ENCODE data around the gene SV2C.

SV2C gene

DNA sequence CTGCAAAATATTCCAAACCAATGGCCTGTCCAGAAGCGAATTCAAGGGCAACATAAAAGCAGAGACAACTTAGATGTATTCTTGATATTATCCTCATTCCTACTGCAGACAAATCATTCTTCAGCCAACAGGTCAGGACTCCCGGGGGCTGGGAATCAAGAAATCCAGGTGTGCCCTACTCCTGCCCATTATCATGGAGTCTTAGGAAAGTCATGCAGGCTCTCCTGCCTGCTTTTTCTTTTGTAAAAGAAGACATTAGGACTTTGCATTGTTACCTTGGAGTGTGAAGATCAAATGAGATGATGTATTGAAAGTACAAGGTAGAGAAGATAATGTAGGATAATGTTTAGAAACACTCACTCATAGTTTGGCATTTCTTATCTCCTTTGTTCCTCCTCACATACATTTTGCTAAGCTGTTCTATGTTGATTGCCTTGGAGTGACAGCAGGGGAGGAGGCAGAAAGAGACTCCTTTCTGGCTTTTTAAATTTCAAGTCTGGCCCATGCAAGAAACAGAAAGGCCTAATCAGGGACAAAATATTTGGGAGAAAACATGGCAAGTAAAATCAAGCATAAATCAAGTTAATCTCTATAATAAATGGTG, 113.8 kb downstream of the SV2C start:
- Histone ChIP-seq H3K36me3 (ENCODE audit: insufficient read depth, low read length) (no peaks in the 10 kb centered on the region), H3K4me1 (ENCODE audit: insufficient read depth, low read length, poor library complexity, severe bottlenecking) (no peaks in the 10 kb centered on the region), H3K9ac (ENCODE audit: low read depth, low read length, poor library complexity, severe bottlenecking) (no peak overlapping the region), H3K4me3 (ENCODE audit: low read length, poor library complexity, severe bottlenecking) (no peak overlapping the region), H3K27me3 (ENCODE audit: insufficient read depth, low read length, poor library complexity, severe bottlenecking) (no peaks in the 10 kb centered on the region), H3K79me2 (ENCODE audit: insufficient read depth, low read length) (no peaks in the 10 kb centered on the region), H3F3A (ENCODE audit: low read depth) (no peaks in the 10 kb centered on the region), H3K4me2 (ENCODE audit: low read depth, low read length, poor library complexity, severe bottlenecking) (no peak overlapping the region), H2AFZ (ENCODE audit: low read length) (no peak overlapping the region), H3K9me2 (replicated peaks; ENCODE audit: low read depth, low read length) (no peaks in the 10 kb centered on the region), H3K9me3 (ENCODE audit: insufficient read depth, low read depth, low read length) (no peaks in the 10 kb centered on the region), H4K20me1 (ENCODE audit: insufficient read depth, low read length, poor library complexity, severe bottlenecking) (no peaks in the 10 kb centered on the region)
- no peak for TF ChIP-seq EZH2phosphoT487 (IDR thresholded peaks at IDR 0.05; ENCODE audit: borderline replicate concordance)
- TF ChIP-seq, protein P1, sequence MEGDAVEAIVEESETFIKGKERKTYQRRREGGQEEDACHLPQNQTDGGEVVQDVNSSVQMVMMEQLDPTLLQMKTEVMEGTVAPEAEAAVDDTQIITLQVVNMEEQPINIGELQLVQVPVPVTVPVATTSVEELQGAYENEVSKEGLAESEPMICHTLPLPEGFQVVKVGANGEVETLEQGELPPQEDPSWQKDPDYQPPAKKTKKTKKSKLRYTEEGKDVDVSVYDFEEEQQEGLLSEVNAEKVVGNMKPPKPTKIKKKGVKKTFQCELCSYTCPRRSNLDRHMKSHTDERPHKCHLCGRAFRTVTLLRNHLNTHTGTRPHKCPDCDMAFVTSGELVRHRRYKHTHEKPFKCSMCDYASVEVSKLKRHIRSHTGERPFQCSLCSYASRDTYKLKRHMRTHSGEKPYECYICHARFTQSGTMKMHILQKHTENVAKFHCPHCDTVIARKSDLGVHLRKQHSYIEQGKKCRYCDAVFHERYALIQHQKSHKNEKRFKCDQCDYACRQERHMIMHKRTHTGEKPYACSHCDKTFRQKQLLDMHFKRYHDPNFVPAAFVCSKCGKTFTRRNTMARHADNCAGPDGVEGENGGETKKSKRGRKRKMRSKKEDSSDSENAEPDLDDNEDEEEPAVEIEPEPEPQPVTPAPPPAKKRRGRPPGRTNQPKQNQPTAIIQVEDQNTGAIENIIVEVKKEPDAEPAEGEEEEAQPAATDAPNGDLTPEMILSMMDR (conservative IDR thresholded peaks at IDR 0.05; ENCODE audit: low read length), result no peak

DNA sequence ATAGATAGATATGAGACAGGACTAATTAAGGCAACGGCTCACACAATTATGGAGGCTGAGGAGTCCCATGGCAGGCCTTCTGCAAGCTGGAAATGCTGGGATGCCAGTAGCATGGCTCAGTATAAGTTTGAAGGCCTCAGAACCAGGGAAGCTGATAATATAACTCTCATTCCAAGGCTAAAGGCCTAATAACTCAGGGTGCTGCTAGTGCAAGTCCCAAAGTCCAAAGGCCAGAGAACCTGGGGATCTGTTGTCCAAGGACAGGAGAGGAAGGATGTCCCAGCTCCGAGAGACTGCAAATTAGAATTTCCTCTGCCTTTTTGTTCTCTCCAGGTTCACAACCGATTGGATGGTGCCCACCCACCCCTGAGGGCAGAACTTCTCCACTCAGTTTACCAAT, 114.5 kb downstream of the SV2C start:
- H3K27me3 ChIP-seq (ENCODE audit: insufficient read depth, low read length, poor library complexity, severe bottlenecking), result no peaks in the 10 kb centered on the region

DNA sequence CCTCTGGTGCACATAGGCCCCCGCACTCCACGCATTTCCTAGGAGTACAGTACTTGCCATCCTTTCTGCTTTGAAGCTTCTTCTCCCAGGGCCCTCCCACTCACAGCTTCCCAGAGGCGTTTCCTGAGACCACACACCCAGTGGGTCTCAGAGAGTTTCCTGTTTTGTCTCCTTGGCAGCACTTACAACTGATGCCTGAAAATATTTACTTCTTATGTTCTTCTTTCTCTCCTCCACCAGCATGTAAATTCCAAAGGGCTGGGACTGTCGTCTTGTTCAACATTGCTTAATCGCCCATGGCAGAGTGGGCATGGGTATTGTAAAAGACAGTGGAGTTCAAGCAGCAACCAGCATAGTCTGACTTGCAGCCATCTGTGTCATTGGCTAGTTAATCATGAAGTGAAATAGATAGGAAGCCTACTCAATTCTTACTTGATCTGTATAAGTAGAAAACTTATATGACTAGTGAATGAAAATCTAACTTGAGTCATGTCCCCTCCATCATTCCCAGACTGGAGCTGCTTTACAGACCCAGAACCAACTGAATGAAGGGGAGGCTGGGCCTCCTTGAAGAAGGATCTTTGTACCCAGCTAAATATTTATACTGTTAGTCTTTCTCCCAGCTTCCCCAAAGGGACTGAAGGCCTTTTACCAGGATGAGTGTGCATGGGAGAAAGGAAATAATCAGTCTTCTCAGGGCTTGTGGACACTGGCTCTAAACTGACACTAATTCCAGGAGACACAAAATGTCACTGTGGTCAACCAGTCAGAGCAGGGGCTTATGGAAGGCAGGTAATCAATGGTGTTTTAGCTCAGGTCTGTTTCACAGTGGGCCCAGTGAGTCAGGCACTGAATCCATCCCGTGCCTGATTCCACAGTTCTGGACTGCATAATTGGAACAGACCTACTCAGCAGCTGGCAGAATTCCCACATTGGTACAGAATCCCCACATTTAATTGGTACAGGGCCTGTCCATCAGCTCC, 116.4 kb downstream of the SV2C start:
- H3K9me2 ChIP-seq (replicated peaks; ENCODE audit: low read depth, low read length), result no peaks in the 10 kb centered on the region
- no peaks in the 10 kb centered on the region for H3K4me1 ChIP-seq (ENCODE audit: insufficient read depth, low read length, poor library complexity, severe bottlenecking)
- no peak overlapping the region for H3K9ac ChIP-seq (ENCODE audit: low read depth, low read length, poor library complexity, severe bottlenecking)
- H3K9me3 ChIP-seq (ENCODE audit: insufficient read depth, low read depth, low read length), result no peaks in the 10 kb centered on the region
- no peak for TF ChIP-seq EZH2phosphoT487 (IDR thresholded peaks at IDR 0.05; ENCODE audit: borderline replicate concordance)
- TF ChIP-seq, protein P1 (conservative IDR thresholded peaks at IDR 0.05; ENCODE audit: low read length), result no peak
- H3K4me3 ChIP-seq (ENCODE audit: low read length, poor library complexity, severe bottlenecking), result no peak overlapping the region
- no peaks in the 10 kb centered on the region for H3K27me3 ChIP-seq (ENCODE audit: insufficient read depth, low read length, poor library complexity, severe bottlenecking)
- H4K20me1 ChIP-seq (ENCODE audit: insufficient read depth, low read length, poor library complexity, severe bottlenecking), result no peaks in the 10 kb centered on the region
- H3K36me3 ChIP-seq (ENCODE audit: insufficient read depth, low read length), result no peaks in the 10 kb centered on the region
- no peaks in the 10 kb centered on the region for H3K79me2 ChIP-seq (ENCODE audit: insufficient read depth, low read length)
- no peak overlapping the region for H2AFZ ChIP-seq (ENCODE audit: low read length)
- no peak overlapping the region for H3K4me2 ChIP-seq (ENCODE audit: low read depth, low read length, poor library complexity, severe bottlenecking)
- no peaks in the 10 kb centered on the region for H3F3A ChIP-seq (ENCODE audit: low read depth)

More for the DNA sequence above, 114.5 kb downstream of the SV2C start:
- TF ChIP-seq, protein P1 (conservative IDR thresholded peaks at IDR 0.05; ENCODE audit: low read length), result no peak
- TF ChIP-seq EZH2phosphoT487 (IDR thresholded peaks at IDR 0.05; ENCODE audit: borderline replicate concordance), result no peak
- no peaks in the 10 kb centered on the region for H3K4me1 ChIP-seq (ENCODE audit: insufficient read depth, low read length, poor library complexity, severe bottlenecking)
- H3K9ac ChIP-seq (ENCODE audit: low read depth, low read length, poor library complexity, severe bottlenecking), result no peak overlapping the region
- H3K36me3 ChIP-seq (ENCODE audit: insufficient read depth, low read length), result no peaks in the 10 kb centered on the region
- H2AFZ ChIP-seq (ENCODE audit: low read length), result no peak overlapping the region
- no peak overlapping the region for H3K4me2 ChIP-seq (ENCODE audit: low read depth, low read length, poor library complexity, severe bottlenecking)
- H4K20me1 ChIP-seq (ENCODE audit: insufficient read depth, low read length, poor library complexity, severe bottlenecking), result no peaks in the 10 kb centered on the region
- H3K9me3 ChIP-seq (ENCODE audit: insufficient read depth, low read depth, low read length), result no peaks in the 10 kb centered on the region
- no peaks in the 10 kb centered on the region for H3K79me2 ChIP-seq (ENCODE audit: insufficient read depth, low read length)
- no peaks in the 10 kb centered on the region for H3F3A ChIP-seq (ENCODE audit: low read depth)
- H3K9me2 ChIP-seq (replicated peaks; ENCODE audit: low read depth, low read length), result no peaks in the 10 kb centered on the region
- H3K4me3 ChIP-seq (ENCODE audit: low read length, poor library complexity, severe bottlenecking), result no peak overlapping the region

Measured in Loucy (cell line).